Esophagus muscularis mucosa (tissue), 4 donors: ENCODE results near the gene GMPPB. TPM values are rescaled to one million over a fixed set of nuclear protein-coding genes. Genes with fewer than 3 reads are reported as not detected.
"Not testable (repeated sequence)": the region's sequence is repeated elsewhere in the genome, so short reads cannot be mapped to it uniquely, and the experiment has no call there.

Experiments used
- DNase-seq: peaks from one replicate; pipeline ENCODE4 v3.0.0-alpha.2; 2017; ENCODE audit errors: extremely low spot score
- H3K27ac ChIP-seq, 4 donors: fragments of 200-600 bp; sonication (generic); replicated peaks in 1 of 4; 1 replicate in 3 of 4; 2 replicates in 1 of 4; pipeline ENCODE4 v1.5.1; 2016 to 2019; ENCODE audit warnings: mild to moderate bottlenecking in 1 of 4
- H3K27me3 ChIP-seq, 4 donors: fragments of 200-600 bp; sonication (generic); one replicate each; pipeline versions ENCODE4 v1.5.1 to v1.6.0; 2016 to 2019
- H3K36me3 ChIP-seq, 4 donors: fragments of 200-600 bp; sonication (generic); one replicate each; pipeline ENCODE4 v1.5.1; 2016 to 2019
- H3K4me1 ChIP-seq, 4 donors: fragments of 200-600 bp; sonication (generic); one replicate each; pipeline ENCODE4 v1.5.1; 2016 to 2019
- H3K4me3 ChIP-seq, 4 donors: fragments of 200-600 bp; sonication (generic); 1 replicate in 2 of 4; 2 replicates in 2 of 4; pipeline ENCODE4 v1.5.1; 2016 to 2019; ENCODE audit warnings: mild to moderate bottlenecking in 4 of 4, moderate library complexity in 1 of 4
- H3K9me3 ChIP-seq, 4 donors: fragments of 200-600 bp; sonication (generic); 1 replicate in 3 of 4; 2 replicates in 1 of 4; pipeline ENCODE4 v1.5.1; 2016 to 2019
- EP300 ChIP-seq: sonication (generic); formaldehyde crosslinking; IDR thresholded peaks from one replicate; pipeline ENCODE4 v1.6.1; 2017; ENCODE audit warnings: antibody characterized with exemption
- POLR2A ChIP-seq: fragments of 450-650 bp; IDR thresholded peaks from one replicate; pipeline ENCODE4 v1.6.1; 2017; ENCODE audit warnings: antibody characterized with exemption, moderate library complexity, mild to moderate bottlenecking, low read depth
- POLR2AphosphoS5 ChIP-seq, 2 donors: sonication (generic); formaldehyde crosslinking; IDR thresholded peaks; one replicate each; pipeline ENCODE4 v1.6.1; 2017; ENCODE audit warnings: antibody characterized with exemption in 2 of 2
- WGBS: methylation state at CpG from one replicate; pipeline ENCODE4 v1.1.5; 2018; 5-methylcytosine and 5-hydroxymethylcytosine counted together
- intact Hi-C: fragments of 100-400 bp; cut with DNase I; formaldehyde crosslinking; loops from one replicate; pipeline ENCODE4 v1.15.1; 2023
- total RNA-seq, 4 donors: library from RNA; depleted of rRNA; stranded (reverse); fragments of >200 nt; gene quantifications; one replicate each; pipeline versions ENCODE4 v1.1.0 to v1.2.1, GENCODE V29; 2016
- TF ChIP-seq, protein P1 (sequence below), 3 experiments: fragments of 200-600 bp in 2 of 3; fragments of 450-650 bp in 1 of 3; sonication (generic) in 2 of 3; IDR thresholded peaks; one replicate each; pipeline ENCODE4 v1.5.1; 2017 to 2019; ENCODE audit warnings: antibody characterized with exemption in 3 of 3, mild to moderate bottlenecking in 2 of 3, moderate library complexity in 1 of 3

The GMPPB gene
- total RNA-seq, 4 donors from 2014 or later = 12.0 to 18.9 (median 17.6) TPM

- Histone ChIP-seq H3K27me3 (no peaks in the 10 kb centered on the region), H3K4me1 (peaks cover 0 to 4% (median 2%) of the 10 kb centered on the region in 4 donors), H3K9me3 (no peaks in the 10 kb centered on the region), H3K4me3 (no peak overlapping the region), H3K36me3 (peaks cover 33 to 78% (median 73%) of the 10 kb centered on the region in 4 donors), H3K27ac (no peak overlapping the region)
- DNase-seq = no peak
- TF ChIP-seq EP300 = no peak
- no peak for TF ChIP-seq POLR2A
- TF ChIP-seq, protein P1, sequence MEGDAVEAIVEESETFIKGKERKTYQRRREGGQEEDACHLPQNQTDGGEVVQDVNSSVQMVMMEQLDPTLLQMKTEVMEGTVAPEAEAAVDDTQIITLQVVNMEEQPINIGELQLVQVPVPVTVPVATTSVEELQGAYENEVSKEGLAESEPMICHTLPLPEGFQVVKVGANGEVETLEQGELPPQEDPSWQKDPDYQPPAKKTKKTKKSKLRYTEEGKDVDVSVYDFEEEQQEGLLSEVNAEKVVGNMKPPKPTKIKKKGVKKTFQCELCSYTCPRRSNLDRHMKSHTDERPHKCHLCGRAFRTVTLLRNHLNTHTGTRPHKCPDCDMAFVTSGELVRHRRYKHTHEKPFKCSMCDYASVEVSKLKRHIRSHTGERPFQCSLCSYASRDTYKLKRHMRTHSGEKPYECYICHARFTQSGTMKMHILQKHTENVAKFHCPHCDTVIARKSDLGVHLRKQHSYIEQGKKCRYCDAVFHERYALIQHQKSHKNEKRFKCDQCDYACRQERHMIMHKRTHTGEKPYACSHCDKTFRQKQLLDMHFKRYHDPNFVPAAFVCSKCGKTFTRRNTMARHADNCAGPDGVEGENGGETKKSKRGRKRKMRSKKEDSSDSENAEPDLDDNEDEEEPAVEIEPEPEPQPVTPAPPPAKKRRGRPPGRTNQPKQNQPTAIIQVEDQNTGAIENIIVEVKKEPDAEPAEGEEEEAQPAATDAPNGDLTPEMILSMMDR (IDR thresholded peaks at IDR 0.05) = no peak
- no peak for TF ChIP-seq POLR2AphosphoS5 (IDR thresholded peaks at IDR 0.05)
- 85% methylated on average over 6 of the region's 8 CpGs for WGBS
- intact Hi-C loops = loop anchor here (5.0 kb wide), 1 partner anchor 137 kb away; no protein-coding TSS in a partner anchor
These were observed 23.7 kb downstream of the GMPPB start for GRCh38 chr3:49700014-49700413.

GRCh38 chr3:49699281-49699979 lies 24.3 kb downstream of the GMPPB start:
- WGBS = 84% methylated on average over 15 of the region's 16 CpGs
- Histone ChIP-seq H3K36me3 (peaks cover 33 to 73% (median 67%) of the 10 kb centered on the region in 4 donors), H3K4me1 (peaks cover 0 to 4% (median 2%) of the 10 kb centered on the region in 4 donors), H3K27ac (no peak overlapping the region), H3K9me3 (no peaks in the 10 kb centered on the region), H3K27me3 (no peaks in the 10 kb centered on the region), H3K4me3 (no peak overlapping the region)
- intact Hi-C loops = no loop called here
- no peak for DNase-seq
- TF ChIP-seq POLR2AphosphoS5 (IDR thresholded peaks at IDR 0.05) (no peak), POLR2A (no peak), EP300 (no peak)
- TF ChIP-seq, protein P1 (IDR thresholded peaks at IDR 0.05) = no peak

DNA sequence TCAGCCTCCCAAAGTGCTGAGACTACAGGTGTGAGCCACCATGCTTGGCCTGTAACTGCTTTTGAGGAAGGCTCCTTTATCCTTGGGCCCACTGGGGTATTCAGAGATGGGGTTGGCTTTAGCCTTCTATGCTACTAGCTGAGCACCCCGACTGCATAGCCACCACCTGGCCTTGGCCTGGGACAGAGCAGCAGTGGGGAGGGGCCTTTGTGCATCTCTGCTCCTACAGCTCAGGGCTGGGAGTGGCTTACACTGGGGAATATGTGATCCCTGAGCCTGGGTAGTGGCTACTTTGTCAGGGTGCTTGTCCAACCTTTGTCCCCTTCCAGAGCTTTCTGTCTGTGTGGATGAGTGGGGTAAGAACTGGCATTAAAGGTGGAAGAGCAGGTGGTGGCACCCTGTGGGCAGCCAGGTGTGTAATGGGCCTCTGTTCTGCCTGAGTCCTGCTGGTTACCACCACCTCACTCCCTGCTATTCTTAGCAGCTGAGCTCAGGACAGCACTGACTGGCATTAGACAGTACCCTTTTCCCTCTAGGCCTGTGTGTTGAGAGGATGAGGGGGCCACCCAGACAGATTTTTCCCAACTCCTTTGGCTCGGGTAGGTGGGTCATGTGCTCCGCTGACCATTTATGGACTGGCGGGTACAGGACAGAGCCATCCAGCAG lies 28.3 kb downstream of the GMPPB start:
- Histone ChIP-seq H3K36me3 (peaks cover 15 to 43% (median 34%) of the 10 kb centered on the region in 4 donors), H3K4me1 (peaks cover 12 to 24% (median 17%) of the 10 kb centered on the region in 4 donors)
- H3K9me3 ChIP-seq, H3K27me3 ChIP-seq, H3K4me3 ChIP-seq, H3K27ac ChIP-seq, intact Hi-C loops, DNase-seq: not testable (repeated sequence)
- 80% methylated on average over 4 of the region's 4 CpGs for WGBS

DNA sequence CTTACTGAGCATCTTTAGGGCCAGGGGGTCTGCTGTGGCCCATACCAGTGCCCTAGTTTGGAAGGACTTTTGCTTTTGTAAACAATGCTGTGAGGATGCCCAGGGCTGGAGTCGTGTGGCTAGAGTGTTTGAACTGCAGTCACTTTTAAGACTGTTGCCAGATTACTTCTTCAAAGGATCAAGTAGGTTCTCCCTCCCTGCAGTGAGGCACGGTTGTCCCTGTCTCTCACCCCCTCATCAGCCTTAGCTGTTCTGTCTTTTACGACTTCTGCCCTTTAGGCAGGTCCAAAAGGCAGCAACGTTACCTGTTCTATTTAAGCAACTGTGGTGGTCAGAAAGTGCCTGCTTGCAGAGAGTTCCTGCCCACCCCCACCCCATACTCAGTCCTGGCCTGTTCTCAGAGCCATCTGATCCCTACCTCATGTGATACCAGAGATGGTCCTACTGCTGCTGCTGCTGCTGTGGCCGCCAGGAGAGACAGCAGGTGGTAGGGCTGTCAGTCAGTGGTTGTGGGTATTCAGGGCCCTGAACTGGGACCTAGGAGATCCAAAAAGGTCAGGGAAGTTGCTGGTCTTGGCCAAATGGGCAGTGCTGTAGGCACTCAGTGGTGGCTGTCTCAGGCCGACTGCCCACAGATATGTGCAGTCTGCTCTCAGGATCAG lies 29.2 kb downstream of the GMPPB start:
- DNase-seq, H3K9me3 ChIP-seq, intact Hi-C loops, H3K27ac ChIP-seq, H3K4me3 ChIP-seq, H3K27me3 ChIP-seq: not testable (repeated sequence)
- Histone ChIP-seq H3K36me3 (peaks cover 9 to 34% (median 25%) of the 10 kb centered on the region in 4 donors), H3K4me1 (peaks cover 19 to 32% (median 24%) of the 10 kb centered on the region in 4 donors)
- 61% methylated on average over 4 of the region's 6 CpGs for WGBS

DNA sequence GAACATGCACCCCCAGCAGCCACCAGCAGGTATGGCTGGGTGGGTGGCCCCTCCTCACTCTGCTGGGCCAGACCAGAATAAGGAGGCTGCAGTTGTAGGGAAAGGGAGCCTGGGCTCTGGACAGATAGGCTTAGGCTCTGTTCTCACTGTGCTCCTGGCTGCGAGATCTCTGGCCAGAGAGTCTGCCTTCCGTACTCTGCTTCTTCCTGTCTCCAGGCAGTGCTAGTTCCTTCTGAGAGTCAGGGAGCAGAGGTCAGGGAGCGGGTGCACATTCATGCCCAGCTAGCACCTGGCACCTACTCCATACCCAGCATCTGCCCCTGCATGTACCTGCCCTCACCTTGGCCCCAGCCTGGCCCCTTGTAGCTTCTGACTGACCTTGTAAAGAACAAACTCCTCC lies 32.3 kb downstream of the GMPPB start:
- H3K9me3 ChIP-seq, H3K27ac ChIP-seq, H3K4me3 ChIP-seq, H3K36me3 ChIP-seq, DNase-seq, intact Hi-C loops: not testable (repeated sequence)
- Histone ChIP-seq H3K4me1 (peaks cover 30 to 51% (median 38%) of the 10 kb centered on the region in 4 donors), H3K27me3 (peaks cover 0 to 16% (median 5%) of the 10 kb centered on the region in 4 donors)
- 85% methylated on average over 3 of the region's 3 CpGs for WGBS

GRCh38 chr3:49690856-49691255 lies 32.9 kb downstream of the GMPPB start:
- Histone ChIP-seq H3K27me3 (peaks cover 0 to 22% (median 7%) of the 10 kb centered on the region in 4 donors), H3K4me1 (peaks cover 30 to 57% (median 45%) of the 10 kb centered on the region in 4 donors), H3K4me3 (peak overlapping the region in 2 of 4 donors; percentile 88 to 99)
- DNase-seq, intact Hi-C loops, H3K27ac ChIP-seq, H3K36me3 ChIP-seq, H3K9me3 ChIP-seq: not testable (repeated sequence)
- WGBS = 100% methylated on average over 2 of the region's 3 CpGs

- Histone ChIP-seq H3K4me3 (peak overlapping the region; percentile 80 to 99 (median 90)), H3K27me3 (peaks cover 0 to 30% (median 7%) of the 10 kb centered on the region in 4 donors), H3K4me1 (peaks cover 30 to 60% (median 46%) of the 10 kb centered on the region in 4 donors), H3K27ac (peak overlapping the region; percentile 77 to 83 (median 82))
- H3K36me3 ChIP-seq, H3K9me3 ChIP-seq, DNase-seq, intact Hi-C loops: not testable (repeated sequence)
- 13% methylated on average over 9 of the region's 16 CpGs for WGBS
These were observed 33.7 kb downstream of the GMPPB start for GRCh38 chr3:49689908-49690624.
